Measurements from ENCODE around the gene GBX1.

GRCh38 chr7:151128144-151128543 lies 39.4 kb downstream of the GBX1 start:
- no peak for TF ChIP-seq POLR2AphosphoS5 (IDR thresholded peaks at IDR 0.05; ENCODE audit: low read depth, low read length)
- no peak for TF ChIP-seq REST (IDR thresholded peaks at IDR 0.05; ENCODE audit: insufficient read depth in 1 of 2, low read depth in 2 of 2, low read length in 2 of 2)

Data from PFSK-1 (cell line).